ENCODE results near the gene LSM2. TPM values are rescaled to one million over a fixed set of nuclear protein-coding genes. Genes with fewer than 3 reads are reported as not detected.

Gene LSM2
- polyA plus RNA-seq, 1 donor from 2014 or later: 68.5 TPM

DNA sequence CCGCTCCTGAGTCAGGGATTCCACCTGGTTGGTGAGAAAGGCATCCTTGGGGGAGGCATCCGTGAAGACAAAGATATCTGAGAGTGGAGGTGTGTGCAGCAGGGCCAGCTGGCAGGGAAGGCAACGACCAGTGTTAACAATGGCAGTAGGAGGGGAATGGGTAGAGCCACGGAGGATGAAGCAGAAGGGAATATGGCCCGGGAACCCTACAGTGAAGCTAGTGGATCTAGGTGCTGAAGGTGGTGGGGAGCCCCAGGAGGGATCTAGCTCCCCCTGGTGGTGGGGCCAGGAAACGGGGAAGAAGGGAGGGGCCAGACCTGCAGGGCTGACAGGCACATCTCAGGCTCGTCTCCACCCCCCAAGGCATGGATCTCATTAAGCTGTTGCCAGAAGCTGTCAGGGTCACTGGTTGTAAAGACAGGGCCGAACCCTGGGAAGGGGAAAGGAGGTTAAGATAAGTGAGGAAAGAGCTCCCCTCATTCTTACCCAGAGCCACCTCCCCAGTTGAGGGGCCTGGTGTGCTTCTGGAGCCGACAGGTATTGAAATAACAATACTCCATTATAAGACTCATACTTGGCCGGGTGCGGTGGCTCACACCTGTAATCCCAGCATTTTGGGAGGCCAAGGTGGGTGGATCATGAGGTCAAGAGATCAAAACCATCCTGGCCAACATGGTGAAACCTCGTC, 36.9 kb downstream of the LSM2 start:
- Histone ChIP-seq H3K9ac (ENCODE audit: low read length) (no peak overlapping the region), H3K4me3 (ENCODE audit: low read length) (no peak overlapping the region), H3K9me2 (ENCODE audit: insufficient read depth, low read length) (no peaks in the 10 kb centered on the region), H3K36me3 (ENCODE audit: insufficient read depth, low read length) (no peaks in the 10 kb centered on the region), H3K9me3 (ENCODE audit: low read length) (no peaks in the 10 kb centered on the region), H3K27ac (ENCODE audit: low read length) (no peak overlapping the region), H2AFZ (ENCODE audit: low read depth, low read length) (no peak overlapping the region), H3K79me2 (replicated peaks; ENCODE audit: insufficient read depth, low read length) (no peaks in the 10 kb centered on the region), H4K20me1 (ENCODE audit: insufficient read depth) (no peaks in the 10 kb centered on the region), H3K4me2 (ENCODE audit: low read length) (no peak overlapping the region), H3F3A (ENCODE audit: insufficient read depth, low read length, poor library complexity, severe bottlenecking) (no peaks in the 10 kb centered on the region), H3K27me3 (ENCODE audit: insufficient read depth, low read depth, low read length) (no peaks in the 10 kb centered on the region)
- TF ChIP-seq SMC3 (conservative IDR thresholded peaks at IDR 0.05; ENCODE audit: poor library complexity) (no peak), POLR2AphosphoS5 (IDR thresholded peaks at IDR 0.05) (no peak), MXI1 (conservative IDR thresholded peaks at IDR 0.05; ENCODE audit: poor library complexity, severe bottlenecking) (no peak), TAF1 (IDR thresholded peaks at IDR 0.05; ENCODE audit: low read depth) (no peak), RAD21 (conservative IDR thresholded peaks at IDR 0.05) (no peak), REST (IDR thresholded peaks at IDR 0.05; ENCODE audit: borderline replicate concordance) (no peak), EP300 (conservative IDR thresholded peaks at IDR 0.05; ENCODE audit: poor library complexity, severe bottlenecking) (no peak), EZH2 (IDR thresholded peaks at IDR 0.05; ENCODE audit: borderline replicate concordance, insufficient read depth, low read length, poor library complexity, severe bottlenecking) (no peak)
- TF ChIP-seq, protein P1, sequence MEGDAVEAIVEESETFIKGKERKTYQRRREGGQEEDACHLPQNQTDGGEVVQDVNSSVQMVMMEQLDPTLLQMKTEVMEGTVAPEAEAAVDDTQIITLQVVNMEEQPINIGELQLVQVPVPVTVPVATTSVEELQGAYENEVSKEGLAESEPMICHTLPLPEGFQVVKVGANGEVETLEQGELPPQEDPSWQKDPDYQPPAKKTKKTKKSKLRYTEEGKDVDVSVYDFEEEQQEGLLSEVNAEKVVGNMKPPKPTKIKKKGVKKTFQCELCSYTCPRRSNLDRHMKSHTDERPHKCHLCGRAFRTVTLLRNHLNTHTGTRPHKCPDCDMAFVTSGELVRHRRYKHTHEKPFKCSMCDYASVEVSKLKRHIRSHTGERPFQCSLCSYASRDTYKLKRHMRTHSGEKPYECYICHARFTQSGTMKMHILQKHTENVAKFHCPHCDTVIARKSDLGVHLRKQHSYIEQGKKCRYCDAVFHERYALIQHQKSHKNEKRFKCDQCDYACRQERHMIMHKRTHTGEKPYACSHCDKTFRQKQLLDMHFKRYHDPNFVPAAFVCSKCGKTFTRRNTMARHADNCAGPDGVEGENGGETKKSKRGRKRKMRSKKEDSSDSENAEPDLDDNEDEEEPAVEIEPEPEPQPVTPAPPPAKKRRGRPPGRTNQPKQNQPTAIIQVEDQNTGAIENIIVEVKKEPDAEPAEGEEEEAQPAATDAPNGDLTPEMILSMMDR (IDR thresholded peaks at IDR 0.05; ENCODE audit: poor library complexity, severe bottlenecking): no peak

- Histone ChIP-seq H3K9me2 (ENCODE audit: insufficient read depth, low read length) (no peaks in the 10 kb centered on the region), H3K79me2 (replicated peaks; ENCODE audit: insufficient read depth, low read length) (no peaks in the 10 kb centered on the region), H3K27ac (ENCODE audit: low read length) (no peak overlapping the region), H3K4me3 (ENCODE audit: low read length) (no peak overlapping the region), H2AFZ (ENCODE audit: low read depth, low read length) (no peak overlapping the region), H3F3A (ENCODE audit: insufficient read depth, low read length, poor library complexity, severe bottlenecking) (no peaks in the 10 kb centered on the region), H4K20me1 (ENCODE audit: insufficient read depth) (no peaks in the 10 kb centered on the region), H3K9ac (ENCODE audit: low read length) (no peak overlapping the region), H3K36me3 (ENCODE audit: insufficient read depth, low read length) (no peaks in the 10 kb centered on the region), H3K9me3 (ENCODE audit: low read length) (no peaks in the 10 kb centered on the region), H3K27me3 (ENCODE audit: insufficient read depth, low read depth, low read length) (no peaks in the 10 kb centered on the region), H3K4me2 (ENCODE audit: low read length) (no peak overlapping the region)
- TF ChIP-seq SMC3 (conservative IDR thresholded peaks at IDR 0.05; ENCODE audit: poor library complexity): no peak
- no peak for TF ChIP-seq EZH2 (IDR thresholded peaks at IDR 0.05; ENCODE audit: borderline replicate concordance, insufficient read depth, low read length, poor library complexity, severe bottlenecking)
- TF ChIP-seq POLR2AphosphoS5 (IDR thresholded peaks at IDR 0.05): no peak
- TF ChIP-seq MXI1 (conservative IDR thresholded peaks at IDR 0.05; ENCODE audit: poor library complexity, severe bottlenecking): no peak
- TF ChIP-seq, protein P1 (IDR thresholded peaks at IDR 0.05; ENCODE audit: poor library complexity, severe bottlenecking): no peak
- no peak for TF ChIP-seq TAF1 (IDR thresholded peaks at IDR 0.05; ENCODE audit: low read depth)
- no peak for TF ChIP-seq EP300 (conservative IDR thresholded peaks at IDR 0.05; ENCODE audit: poor library complexity, severe bottlenecking)
- no peak for TF ChIP-seq RAD21 (conservative IDR thresholded peaks at IDR 0.05)
- TF ChIP-seq REST (IDR thresholded peaks at IDR 0.05; ENCODE audit: borderline replicate concordance): no peak
Observed at GRCh38 chr6:31768363-31769257, 38.2 kb downstream of the LSM2 start.
